HL-60 (cell line): ENCODE results near the gene EXOC4.

Source experiments
- DNase-seq, 2 experiments: peaks; one replicate each; pipeline ENCODE4 v3.0.0-alpha.2; 2010 to 2020; ENCODE audit warnings: low read depth in 1 of 2, low spot score in 1 of 2
- H3K27ac ChIP-seq: fragments of 250-450 bp; sonication (Bioruptor Pico); replicated peaks from 2 replicates; pipeline ENCODE4 v1.5.1; 2020; ENCODE audit warnings: mild to moderate bottlenecking, moderate library complexity
- H3K27me3 ChIP-seq: fragments of 250-450 bp; sonication (Bioruptor Pico); 2 replicates; pipeline ENCODE4 v1.5.1; 2021; ENCODE audit warnings: mild to moderate bottlenecking, moderate library complexity; ENCODE audit not compliant: insufficient read depth, poor library complexity, severe bottlenecking
- H3K4me3 ChIP-seq: replicated peaks from 2 replicates; pipeline ENCODE4 v1.5.1; 2011; ENCODE audit warnings: mild to moderate bottlenecking, control low read depth, low read length; ENCODE audit not compliant: insufficient read depth
- CTCF ChIP-seq: IDR thresholded peaks from one replicate; pipeline ENCODE4 v1.5.1; 2011; ENCODE audit warnings: low read length, control low read depth, inconsistent platforms; ENCODE audit not compliant: insufficient read depth
- GABPA ChIP-seq: IDR thresholded peaks from 2 replicates; pipeline ENCODE4 v1.6.1; 2012; ENCODE audit warnings: low read depth
- POLR2AphosphoS5 ChIP-seq: IDR thresholded peaks from 2 replicates; pipeline ENCODE4 v1.6.1; 2012; ENCODE audit warnings: low read depth
- REST ChIP-seq: IDR thresholded peaks from 2 replicates; pipeline ENCODE4 v1.6.1; 2012; ENCODE audit warnings: low read depth; ENCODE audit not compliant: insufficient replicate concordance
- SPI1 ChIP-seq: IDR thresholded peaks from 2 replicates; pipeline ENCODE4 v1.6.1; 2012; ENCODE audit warnings: low read depth, mild to moderate bottlenecking, borderline replicate concordance

The EXOC4 gene

GRCh38 chr7:133217773-133218172, 35.1 kb upstream of the EXOC4 start:
- Histone ChIP-seq H3K27me3 (peaks cover 6% of the 10 kb centered on the region), H3K27ac (no peak overlapping the region), H3K4me3 (no peak overlapping the region)
- DNase-seq: no peak
- TF ChIP-seq REST: no peak
- TF ChIP-seq SPI1: no peak
- TF ChIP-seq CTCF: no peak
- TF ChIP-seq POLR2AphosphoS5: no peak
- TF ChIP-seq GABPA: no peak

- Histone ChIP-seq H3K27me3 (peaks cover 2% of the 10 kb centered on the region), H3K27ac (no peak overlapping the region), H3K4me3 (no peak overlapping the region)
- TF ChIP-seq REST: no peak
- peak; percentile 52 for TF ChIP-seq CTCF
- no peak for TF ChIP-seq POLR2AphosphoS5
- no peak for TF ChIP-seq SPI1
- no peak for TF ChIP-seq GABPA
- DNase-seq: peak in 1 of 2 experiments; percentile 20
These were observed 22.2 kb upstream of the EXOC4 start for GRCh38 chr7:133230591-133231194.

GRCh38 chr7:133233142-133233541, 19.7 kb upstream of the EXOC4 start:
- no peak for TF ChIP-seq SPI1
- TF ChIP-seq POLR2AphosphoS5: no peak
- TF ChIP-seq CTCF: no peak
- no peak for TF ChIP-seq GABPA
- TF ChIP-seq REST: no peak
- H3K27me3 ChIP-seq: peaks cover 2% of the 10 kb centered on the region
- no peak for DNase-seq
- no peak overlapping the region for H3K27ac ChIP-seq
- H3K4me3 ChIP-seq: no peak overlapping the region
